GM18870 (cell line): Measurements from ENCODE around the gene SLC5A6.
A peak's percentile ranks its signal among the peaks of the same experiment; 100 is the strongest.

Experiments
- ATAC-seq: cut with Tn5 transposase; IDR thresholded peaks from one replicate; pipeline ENCODE4 v1.9.1; 2021; ENCODE audit warnings: moderate library complexity; ENCODE audit not compliant: unreplicated experiment

The SLC5A6 gene

GRCh38 chr2:27211943-27212625, at the start of gene SLC5A6, which contains the start of gene ATRAID:
Gene SLC5A6, minus strand, starts transcription at chr2:27212268. Its CDS starts 4,618 bp downstream, at chr2:27207650.
Gene ATRAID, plus strand, starts transcription at chr2:27212041. Its CDS starts 328 bp downstream, at chr2:27212369.
- peak; percentile 48 for ATAC-seq

- no peak for ATAC-seq
These were observed 49.3 kb upstream of the SLC5A6 start for GRCh38 chr2:27261241-27261925.

- ATAC-seq: no peak
These were observed 46.0 kb upstream of the SLC5A6 start for GRCh38 chr2:27258051-27258450.

- ATAC-seq: no peak
These were observed 44.9 kb upstream of the SLC5A6 start for GRCh38 chr2:27256855-27257454.

- ATAC-seq: no peak
These were observed 43.6 kb upstream of the SLC5A6 start for GRCh38 chr2:27255660-27256059.

GRCh38 chr2:27255187-27255586, 43.1 kb upstream of the SLC5A6 start:
- no peak for ATAC-seq

GRCh38 chr2:27251766-27252165, 39.7 kb upstream of the SLC5A6 start:
- ATAC-seq: no peak

GRCh38 chr2:27250652-27251379, 38.7 kb upstream of the SLC5A6 start:
- no peak for ATAC-seq

GRCh38 chr2:27249891-27250651, 38.0 kb upstream of the SLC5A6 start:
- ATAC-seq: no peak

- no peak for ATAC-seq
These were observed 37.3 kb upstream of the SLC5A6 start for GRCh38 chr2:27249159-27249890.

GRCh38 chr2:27247893-27248292, 35.8 kb upstream of the SLC5A6 start:
- ATAC-seq: no peak

GRCh38 chr2:27245626-27246025, 33.6 kb upstream of the SLC5A6 start:
- ATAC-seq: no peak

GRCh38 chr2:27245116-27245515, 33.0 kb upstream of the SLC5A6 start:
- no peak for ATAC-seq

GRCh38 chr2:27243391-27244130, 31.5 kb upstream of the SLC5A6 start:
- no peak for ATAC-seq

GRCh38 chr2:27242614-27242951, 30.5 kb upstream of the SLC5A6 start:
- no peak for ATAC-seq

GRCh38 chr2:27241761-27242613, 29.9 kb upstream of the SLC5A6 start:
- no peak for ATAC-seq

- no peak for ATAC-seq
These were observed 28.3 kb upstream of the SLC5A6 start for GRCh38 chr2:27240406-27240805.

GRCh38 chr2:27238976-27239375, 26.9 kb upstream of the SLC5A6 start:
- ATAC-seq: no peak
